SK-N-SH (cell line): Measurements from ENCODE around the gene WASF3.

Experiments
- ELF1 ChIP-seq: IDR thresholded peaks from 2 replicates; pipeline ENCODE4 v1.4.0; 2012
- EP300 ChIP-seq, 2 experiments: IDR thresholded peaks; 2 replicates each; pipeline versions ENCODE4 v1.4.0 to v1.6.1; 2012; ENCODE audit warnings: borderline replicate concordance in 1 of 2, low read depth in 1 of 2, low read length in 1 of 2
- POLR2AphosphoS5 ChIP-seq: IDR thresholded peaks from 2 replicates; pipeline ENCODE4 v1.6.1; 2012; ENCODE audit warnings: low read depth, low read length
- SMC3 ChIP-seq: IDR thresholded peaks from 2 replicates; pipeline ENCODE4 v1.6.1; 2012; ENCODE audit warnings: low read depth, low read length, improper control_type of control experiment
- TF ChIP-seq, protein P1 (sequence below): fragments of 200-600 bp; sonication (generic); IDR thresholded peaks from 2 replicates; pipeline ENCODE4 v1.6.1; 2017; ENCODE audit warnings: antibody characterized with exemption, mild to moderate bottlenecking, moderate library complexity
- TF ChIP-seq, protein P2 (sequence below): fragments of 150-350 bp; IDR thresholded peaks from 2 replicates; pipeline ENCODE4 v1.6.1; 2017; ENCODE audit warnings: antibody characterized with exemption, low read length, low read depth, borderline replicate concordance

DNA sequence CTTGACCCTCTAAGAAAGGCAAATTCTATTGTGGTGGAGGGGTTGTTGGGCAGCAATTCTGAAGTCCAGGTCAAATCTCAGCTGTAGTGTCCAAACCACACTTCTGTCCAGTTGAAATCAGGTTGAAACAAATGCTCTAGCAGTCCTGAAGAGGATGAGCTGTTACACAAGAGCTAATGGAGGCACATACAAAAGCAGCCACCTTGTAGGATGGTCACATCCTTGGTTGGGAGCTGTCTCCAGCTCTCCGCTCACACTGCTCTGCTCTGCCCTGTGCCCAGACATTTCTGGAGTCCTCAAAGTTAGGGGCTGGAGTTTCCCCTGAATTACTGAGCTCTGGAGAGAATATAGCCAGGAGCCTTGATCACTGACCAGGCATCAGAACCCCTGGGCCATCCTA lies 155.9 kb downstream of the WASF3 start:
- TF ChIP-seq, protein P1, sequence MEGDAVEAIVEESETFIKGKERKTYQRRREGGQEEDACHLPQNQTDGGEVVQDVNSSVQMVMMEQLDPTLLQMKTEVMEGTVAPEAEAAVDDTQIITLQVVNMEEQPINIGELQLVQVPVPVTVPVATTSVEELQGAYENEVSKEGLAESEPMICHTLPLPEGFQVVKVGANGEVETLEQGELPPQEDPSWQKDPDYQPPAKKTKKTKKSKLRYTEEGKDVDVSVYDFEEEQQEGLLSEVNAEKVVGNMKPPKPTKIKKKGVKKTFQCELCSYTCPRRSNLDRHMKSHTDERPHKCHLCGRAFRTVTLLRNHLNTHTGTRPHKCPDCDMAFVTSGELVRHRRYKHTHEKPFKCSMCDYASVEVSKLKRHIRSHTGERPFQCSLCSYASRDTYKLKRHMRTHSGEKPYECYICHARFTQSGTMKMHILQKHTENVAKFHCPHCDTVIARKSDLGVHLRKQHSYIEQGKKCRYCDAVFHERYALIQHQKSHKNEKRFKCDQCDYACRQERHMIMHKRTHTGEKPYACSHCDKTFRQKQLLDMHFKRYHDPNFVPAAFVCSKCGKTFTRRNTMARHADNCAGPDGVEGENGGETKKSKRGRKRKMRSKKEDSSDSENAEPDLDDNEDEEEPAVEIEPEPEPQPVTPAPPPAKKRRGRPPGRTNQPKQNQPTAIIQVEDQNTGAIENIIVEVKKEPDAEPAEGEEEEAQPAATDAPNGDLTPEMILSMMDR, result no peak
- TF ChIP-seq, protein P2, sequence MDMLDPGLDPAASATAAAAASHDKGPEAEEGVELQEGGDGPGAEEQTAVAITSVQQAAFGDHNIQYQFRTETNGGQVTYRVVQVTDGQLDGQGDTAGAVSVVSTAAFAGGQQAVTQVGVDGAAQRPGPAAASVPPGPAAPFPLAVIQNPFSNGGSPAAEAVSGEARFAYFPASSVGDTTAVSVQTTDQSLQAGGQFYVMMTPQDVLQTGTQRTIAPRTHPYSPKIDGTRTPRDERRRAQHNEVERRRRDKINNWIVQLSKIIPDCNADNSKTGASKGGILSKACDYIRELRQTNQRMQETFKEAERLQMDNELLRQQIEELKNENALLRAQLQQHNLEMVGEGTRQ, result no peak
- TF ChIP-seq ELF1, result no peak
- TF ChIP-seq POLR2AphosphoS5, result no peak
- no peak for TF ChIP-seq SMC3
- TF ChIP-seq EP300 (IDR thresholded peaks at IDR 0.05; ENCODE audit: borderline replicate concordance in 1 of 2, low read depth in 1 of 2, low read length in 1 of 2), result no peak
